HCT116 (cell line): ENCODE results near the gene SARNP. TPM values are rescaled to one million over a fixed set of nuclear protein-coding genes. Genes with fewer than 3 reads are reported as not detected.

ENCODE experiments used
- ATAC-seq: fragments of 200-7000 bp; cut with Tn5 transposase; 2 replicates; pipeline ENCODE4 v1.9.1; 2020; ENCODE audit warnings: mild to moderate bottlenecking, moderate library complexity
- BruUV-seq: library from RNA; stranded (reverse); fragments of 400-500 nt; replicated peaks from 2 replicates; lab custom pipeline; 2021; lab: Mats Ljungman, UMichigan
- CTCF ChIA-PET: fragments of 300-600 bp; sonication (Branson Sonifier 250); formaldehyde crosslinking; loops from one replicate; lab custom pipeline; 2021; ENCODE audit warnings: antibody characterized with exemption; lab: Charles Lee
- POLR2A ChIA-PET: fragments of 300-600, 350-600 bp; sonication (Branson Sonifier 250); formaldehyde crosslinking; loops from one replicate; lab custom pipeline; 2021; ENCODE audit warnings: antibody characterized with exemption; lab: Charles Lee
- RAD21 ChIA-PET, 2 experiments: fragments of 300-600 bp; sonication (Branson Sonifier 250); formaldehyde crosslinking; loops; one replicate each; lab custom pipeline; 2023; ENCODE audit warnings: low total read pairs in 2 of 2; ENCODE audit not compliant: uncharacterized antibody in 2 of 2, unreplicated experiment in 2 of 2, low non-redundant PET in 1 of 2; lab: Charles Lee
- DNase-seq: peaks from one replicate; pipeline ENCODE4 v3.0.0-alpha.2; 2010; ENCODE audit warnings: low read depth, low spot score
- H2AFZ ChIP-seq: fragments of 200-600 bp; shearing (Covaris generic), sonication (generic); 2 replicates; pipeline ENCODE4 v1.6.1; 2017; ENCODE audit warnings: low read depth, mixed run types, mixed read lengths, antibody characterized with exemption, low read length; ENCODE audit not compliant: poor library complexity, severe bottlenecking
- H3K27ac ChIP-seq: 2 replicates; pipeline ENCODE4 v1.5.1; 2012; ENCODE audit warnings: low read depth, low read length
- H3K27me3 ChIP-seq: fragments of 200-600 bp; sonication (generic); 2 replicates; pipeline ENCODE4 v1.6.1; 2016; ENCODE audit warnings: mixed run types, low read length, mixed read lengths; ENCODE audit not compliant: insufficient read depth
- H3K36me3 ChIP-seq, 2 experiments: fragments of 200-500 bp in 1 of 2; fragments of 200-600 bp in 1 of 2; sonication (Bioruptor generic) in 1 of 2; sonication (generic) in 1 of 2; 2 replicates each; pipeline versions ENCODE4 v1.5.1 to v1.6.1; 2014 to 2016; ENCODE audit warnings: low read length in 2 of 2, inconsistent platforms in 1 of 2, mixed read lengths in 1 of 2, mixed run types in 1 of 2; ENCODE audit not compliant: insufficient read depth in 2 of 2, control insufficient read depth in 1 of 2
- H3K4me1 ChIP-seq, 2 experiments: fragments of 200-600 bp in 1 of 2; sonication (generic) in 1 of 2; 2 replicates each; pipeline versions ENCODE4 v1.5.1 to v1.6.1; 2012 to 2017; ENCODE audit warnings: low read length in 2 of 2, inconsistent platforms in 1 of 2, mild to moderate bottlenecking in 1 of 2, mixed read lengths in 1 of 2, mixed run types in 1 of 2, moderate library complexity in 1 of 2; ENCODE audit not compliant: insufficient read depth in 2 of 2, control insufficient read depth in 1 of 2
- H3K4me2 ChIP-seq: fragments of 200-600 bp; sonication (generic); 2 replicates; pipeline ENCODE4 v1.6.1; 2017; ENCODE audit warnings: mixed run types, low read length, mixed read lengths
- H3K4me3 ChIP-seq, 2 experiments: fragments of 200-600 bp in 1 of 2; sonication (generic) in 1 of 2; replicated peaks in 1 of 2; 2 replicates each; pipeline ENCODE4 v1.5.1; 2011 to 2016; ENCODE audit warnings: low read length in 2 of 2, control low read depth in 1 of 2, low read depth in 1 of 2, mild to moderate bottlenecking in 1 of 2, mixed read lengths in 1 of 2, mixed run types in 1 of 2
- H3K79me2 ChIP-seq: fragments of 200-600 bp; sonication (generic); 2 replicates; pipeline ENCODE4 v1.6.1; 2017; ENCODE audit warnings: mild to moderate bottlenecking, mixed run types, low read length, moderate library complexity, mixed read lengths; ENCODE audit not compliant: insufficient read depth
- H3K9ac ChIP-seq: fragments of 200-600 bp; sonication (generic); 2 replicates; pipeline ENCODE4 v1.6.1; 2016; ENCODE audit warnings: low read length, mixed read lengths
- H3K9me2 ChIP-seq: fragments of 200-600 bp; sonication (generic), shearing (Covaris generic); 2 replicates; pipeline ENCODE4 v1.6.1; 2017; ENCODE audit warnings: mixed run types, mild to moderate bottlenecking, moderate library complexity; ENCODE audit not compliant: insufficient read depth
- H3K9me3 ChIP-seq, 2 experiments: fragments of 200-500 bp in 1 of 2; fragments of 200-600 bp in 1 of 2; sonication (Bioruptor generic) in 1 of 2; sonication (generic) in 1 of 2; 2 replicates each; pipeline ENCODE4 v1.6.1; 2014 to 2017; ENCODE audit warnings: low read length in 2 of 2, mixed read lengths in 2 of 2, inconsistent platforms in 1 of 2, low read depth in 1 of 2, mild to moderate bottlenecking in 1 of 2, mixed run types in 1 of 2, moderate library complexity in 1 of 2; ENCODE audit not compliant: control insufficient read depth in 1 of 2, insufficient read depth in 1 of 2
- H4K20me1 ChIP-seq: fragments of 200-600 bp; sonication (generic), shearing (Covaris generic); 2 replicates; pipeline ENCODE4 v1.6.1; 2017; ENCODE audit warnings: mixed run types, mild to moderate bottlenecking, moderate library complexity; ENCODE audit not compliant: insufficient read depth
- CBX3 ChIP-seq: IDR thresholded peaks from 2 replicates; pipeline ENCODE4 v1.6.1; 2012; ENCODE audit warnings: low read depth
- CEBPB ChIP-seq: IDR thresholded peaks from 2 replicates; pipeline ENCODE4 v1.6.1; 2012; ENCODE audit warnings: low read depth
- EGR1 ChIP-seq: IDR thresholded peaks from 2 replicates; pipeline ENCODE4 v1.6.1; 2012; ENCODE audit warnings: low read depth
- JUND ChIP-seq: IDR thresholded peaks from 2 replicates; pipeline ENCODE4 v1.6.1; 2012
- MAX ChIP-seq: IDR thresholded peaks from 2 replicates; pipeline ENCODE4 v1.6.1; 2012
- POLR2A ChIP-seq: IDR thresholded peaks from 2 replicates; pipeline ENCODE4 v1.7.0; 2011; ENCODE audit warnings: borderline replicate concordance; ENCODE audit not compliant: insufficient read depth, insufficient read length; ENCODE audit errors: extremely low read depth
- POLR2AphosphoS5 ChIP-seq: IDR thresholded peaks from 2 replicates; pipeline ENCODE4 v1.6.1; 2011; ENCODE audit warnings: mild to moderate bottlenecking, low read depth, low read length, moderate library complexity
- RAD21 ChIP-seq: IDR thresholded peaks from 2 replicates; pipeline ENCODE4 v1.6.1; 2012; ENCODE audit warnings: low read depth, mild to moderate bottlenecking
- SRF ChIP-seq: IDR thresholded peaks from 2 replicates; pipeline ENCODE4 v1.6.1; 2012; ENCODE audit warnings: low read depth
- TCF7L2 ChIP-seq: IDR thresholded peaks from 2 replicates; pipeline ENCODE4 v1.7.0; 2011; ENCODE audit warnings: borderline replicate concordance, inconsistent platforms; ENCODE audit not compliant: insufficient read depth, insufficient read length; ENCODE audit errors: extremely low read depth
- ZNF274 ChIP-seq: fragments of 200-500 bp; sonication (Bioruptor generic); IDR thresholded peaks from 2 replicates; pipeline ENCODE4 v1.6.1; 2014; ENCODE audit warnings: mild to moderate bottlenecking, low read depth, low read length, inconsistent platforms
- intact Hi-C: fragments of 100-400 bp; cut with micrococcal nuclease; formaldehyde crosslinking; loops from 2 replicates; pipeline ENCODE4 v1.10.0; 2022
- total RNA-seq: library from RNA; stranded (reverse); gene quantifications from one replicate; pipeline ENCODE4 v1.2.1, GENCODE V29; 2021; ENCODE audit not compliant: unreplicated experiment
- TF ChIP-seq, protein P1 (sequence below): IDR thresholded peaks from 2 replicates; pipeline ENCODE4 v1.6.1; 2011; ENCODE audit warnings: mild to moderate bottlenecking, low read length, moderate library complexity; ENCODE audit not compliant: insufficient replicate concordance; ENCODE audit errors: extremely low read depth
- TF ChIP-seq, protein P2 (sequence below): IDR thresholded peaks from 2 replicates; pipeline ENCODE4 v1.6.1; 2012
- TF ChIP-seq, protein P3 (sequence below), 3 experiments: fragments of 200-600 bp in 1 of 3; sonication (generic) in 1 of 3; IDR thresholded peaks in 2 of 3; conservative IDR thresholded peaks in 1 of 3; 2 replicates each; pipeline ENCODE4 v1.5.1; 2012 to 2017; ENCODE audit warnings: low read depth in 2 of 3, low read length in 2 of 3, antibody characterized with exemption in 1 of 3, borderline replicate concordance in 1 of 3, control low read depth in 1 of 3, mild to moderate bottlenecking in 1 of 3, mixed read lengths in 1 of 3, mixed run types in 1 of 3, moderate library complexity in 1 of 3; ENCODE audit not compliant: insufficient read depth in 1 of 3

SARNP gene
- total RNA-seq, 1 experiment from 2014 or later = 82.4 TPM

GRCh38 chr12:55823419-55823818 is 5.9 kb upstream of the SARNP start (continued):
- TF ChIP-seq, protein P1, sequence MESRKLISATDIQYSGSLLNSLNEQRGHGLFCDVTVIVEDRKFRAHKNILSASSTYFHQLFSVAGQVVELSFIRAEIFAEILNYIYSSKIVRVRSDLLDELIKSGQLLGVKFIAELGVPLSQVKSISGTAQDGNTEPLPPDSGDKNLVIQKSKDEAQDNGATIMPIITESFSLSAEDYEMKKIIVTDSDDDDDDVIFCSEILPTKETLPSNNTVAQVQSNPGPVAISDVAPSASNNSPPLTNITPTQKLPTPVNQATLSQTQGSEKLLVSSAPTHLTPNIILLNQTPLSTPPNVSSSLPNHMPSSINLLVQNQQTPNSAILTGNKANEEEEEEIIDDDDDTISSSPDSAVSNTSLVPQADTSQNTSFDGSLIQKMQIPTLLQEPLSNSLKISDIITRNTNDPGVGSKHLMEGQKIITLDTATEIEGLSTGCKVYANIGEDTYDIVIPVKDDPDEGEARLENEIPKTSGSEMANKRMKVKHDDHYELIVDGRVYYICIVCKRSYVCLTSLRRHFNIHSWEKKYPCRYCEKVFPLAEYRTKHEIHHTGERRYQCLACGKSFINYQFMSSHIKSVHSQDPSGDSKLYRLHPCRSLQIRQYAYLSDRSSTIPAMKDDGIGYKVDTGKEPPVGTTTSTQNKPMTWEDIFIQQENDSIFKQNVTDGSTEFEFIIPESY = no peak
- TF ChIP-seq CEBPB (no peak), POLR2AphosphoS5 (no peak), MAX (no peak), RAD21 (no peak), ZNF274 (no peak), JUND (no peak), TCF7L2 (no peak), EGR1 (no peak)
- TF ChIP-seq, protein P2, sequence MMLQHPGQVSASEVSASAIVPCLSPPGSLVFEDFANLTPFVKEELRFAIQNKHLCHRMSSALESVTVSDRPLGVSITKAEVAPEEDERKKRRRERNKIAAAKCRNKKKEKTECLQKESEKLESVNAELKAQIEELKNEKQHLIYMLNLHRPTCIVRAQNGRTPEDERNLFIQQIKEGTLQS = no peak

- Histone ChIP-seq H3K9me3 (no peaks in the 10 kb centered on the region), H3K4me3 (no peak overlapping the region), H2AFZ (no peak overlapping the region), H3K4me1 (peaks cover 8 to 12% of the 10 kb centered on the region in 2 experiments; a peak in 3 of 4 replicates), H3K9me2 (no peaks in the 10 kb centered on the region), H3K27ac (no peak overlapping the region), H3K36me3 (peaks cover 31 to 37% of the 10 kb centered on the region in 2 experiments), H3K79me2 (peaks cover 61% of the 10 kb centered on the region), H4K20me1 (no peaks in the 10 kb centered on the region), H3K4me2 (no peak overlapping the region), H3K9ac (no peak overlapping the region), H3K27me3 (no peaks in the 10 kb centered on the region)
- ChIA-PET RAD21 (no interaction called here), POLR2A (no interaction called here), CTCF (no interaction called here)
- intact Hi-C loops = no loop called here
- ATAC-seq = no peak
- no TSS peak for BruUV-seq
- no peak for DNase-seq
- no peak for TF ChIP-seq POLR2A
- TF ChIP-seq SRF = no peak
- 0 out of 2 replicates have a peak, but pooled peaks have one; percentile 28 for TF ChIP-seq POLR2AphosphoS5
- peak; percentile 41; the same call in 1 of the 2 replicates for TF ChIP-seq RAD21
- TF ChIP-seq, protein P3, sequence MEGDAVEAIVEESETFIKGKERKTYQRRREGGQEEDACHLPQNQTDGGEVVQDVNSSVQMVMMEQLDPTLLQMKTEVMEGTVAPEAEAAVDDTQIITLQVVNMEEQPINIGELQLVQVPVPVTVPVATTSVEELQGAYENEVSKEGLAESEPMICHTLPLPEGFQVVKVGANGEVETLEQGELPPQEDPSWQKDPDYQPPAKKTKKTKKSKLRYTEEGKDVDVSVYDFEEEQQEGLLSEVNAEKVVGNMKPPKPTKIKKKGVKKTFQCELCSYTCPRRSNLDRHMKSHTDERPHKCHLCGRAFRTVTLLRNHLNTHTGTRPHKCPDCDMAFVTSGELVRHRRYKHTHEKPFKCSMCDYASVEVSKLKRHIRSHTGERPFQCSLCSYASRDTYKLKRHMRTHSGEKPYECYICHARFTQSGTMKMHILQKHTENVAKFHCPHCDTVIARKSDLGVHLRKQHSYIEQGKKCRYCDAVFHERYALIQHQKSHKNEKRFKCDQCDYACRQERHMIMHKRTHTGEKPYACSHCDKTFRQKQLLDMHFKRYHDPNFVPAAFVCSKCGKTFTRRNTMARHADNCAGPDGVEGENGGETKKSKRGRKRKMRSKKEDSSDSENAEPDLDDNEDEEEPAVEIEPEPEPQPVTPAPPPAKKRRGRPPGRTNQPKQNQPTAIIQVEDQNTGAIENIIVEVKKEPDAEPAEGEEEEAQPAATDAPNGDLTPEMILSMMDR (IDR thresholded peaks at IDR 0.05 in 2 of 3, conservative IDR thresholded peaks at IDR 0.05 in 1 of 3; ENCODE audit: borderline replicate concordance in 1 of 3, insufficient read depth in 1 of 3, low read depth in 2 of 3, low read length in 2 of 3) = peak in 2 of 3 experiments; percentile 51 to 62; a peak in 4 of 6 replicates
- peak; percentile 33; the same call in 1 of the 2 replicates for TF ChIP-seq CBX3
Observed at GRCh38 chr12:55822228-55822627, 4.7 kb upstream of the SARNP start.
